HG03354 (cell line): ENCODE results near the gene SLC22A24.
"Not testable (repeated sequence)": the region's sequence is repeated elsewhere in the genome, so short reads cannot be mapped to it uniquely, and the experiment has no call there.

Experiments
- ATAC-seq: cut with Tn5 transposase; IDR thresholded peaks from one replicate; pipeline ENCODE4 v1.9.1; 2021; ENCODE audit warnings: mild to moderate bottlenecking; ENCODE audit not compliant: unreplicated experiment, poor library complexity, severe bottlenecking

The SLC22A24 gene, protein sequence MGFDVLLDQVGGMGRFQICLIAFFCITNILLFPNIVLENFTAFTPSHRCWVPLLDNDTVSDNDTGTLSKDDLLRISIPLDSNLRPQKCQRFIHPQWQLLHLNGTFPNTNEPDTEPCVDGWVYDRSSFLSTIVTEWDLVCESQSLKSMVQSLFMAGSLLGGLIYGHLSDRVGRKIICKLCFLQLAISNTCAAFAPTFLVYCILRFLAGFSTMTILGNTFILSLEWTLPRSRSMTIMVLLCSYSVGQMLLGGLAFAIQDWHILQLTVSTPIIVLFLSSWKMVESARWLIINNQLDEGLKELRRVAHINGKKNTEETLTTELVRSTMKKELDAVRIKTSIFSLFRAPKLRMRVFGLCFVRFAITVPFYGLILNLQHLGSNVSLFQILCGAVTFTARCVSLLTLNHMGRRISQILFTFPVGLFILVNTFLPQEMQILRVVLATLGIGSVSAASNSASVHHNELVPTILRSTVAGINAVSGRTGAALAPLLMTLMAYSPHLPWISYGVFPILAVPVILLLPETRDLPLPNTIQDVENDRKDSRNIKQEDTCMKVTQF

DNA sequence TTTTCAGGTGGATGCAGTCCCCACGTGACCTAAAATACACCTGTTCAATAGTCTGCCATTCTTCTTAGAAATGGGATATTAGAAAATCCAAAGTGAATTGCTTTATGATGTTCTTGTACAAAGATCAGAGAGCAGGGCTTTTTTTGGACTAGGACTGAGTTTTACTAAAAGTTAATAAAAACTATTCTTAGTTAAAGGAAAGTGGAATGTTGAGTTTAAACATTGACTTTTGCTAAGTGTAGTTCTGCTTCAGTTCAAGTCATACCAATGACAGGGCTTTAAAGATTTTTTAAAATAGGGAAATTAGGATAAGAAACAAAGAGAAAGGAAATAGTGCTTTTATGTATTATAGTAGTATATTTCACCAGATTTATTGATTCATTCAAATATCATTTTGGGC is at the start of gene SLC22A24:
Gene SLC22A24 (minus strand): TSS at position 101 of the 400 bp plus-strand sequence. CDS start 442 bp downstream, outside the sequence.
- no peak for ATAC-seq

GRCh38 chr11:63180536-63180935 is 36.5 kb upstream of the SLC22A24 start:
- no peak for ATAC-seq

- no peak for ATAC-seq
These were observed 35.5 kb upstream of the SLC22A24 start for GRCh38 chr11:63179432-63180041.

DNA sequence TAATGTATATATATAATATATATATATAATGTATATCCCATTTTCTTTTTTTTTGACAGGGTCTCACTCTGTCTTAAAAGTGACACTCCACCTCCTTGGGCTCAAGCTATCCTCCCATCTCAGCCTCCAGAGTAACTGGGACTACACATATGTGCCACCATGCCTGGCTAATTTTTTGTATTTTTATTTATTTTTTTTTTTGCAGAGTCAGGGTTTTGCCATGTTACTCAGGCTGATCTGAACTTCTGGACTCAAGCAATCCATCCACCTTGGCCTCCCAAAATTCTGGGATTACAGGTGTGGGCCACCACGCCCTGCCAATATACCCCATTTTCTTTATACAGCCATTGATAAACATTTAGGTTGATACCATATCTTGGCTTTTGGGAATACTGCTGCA is 33.9 kb upstream of the SLC22A24 start:
- no peak for ATAC-seq

DNA sequence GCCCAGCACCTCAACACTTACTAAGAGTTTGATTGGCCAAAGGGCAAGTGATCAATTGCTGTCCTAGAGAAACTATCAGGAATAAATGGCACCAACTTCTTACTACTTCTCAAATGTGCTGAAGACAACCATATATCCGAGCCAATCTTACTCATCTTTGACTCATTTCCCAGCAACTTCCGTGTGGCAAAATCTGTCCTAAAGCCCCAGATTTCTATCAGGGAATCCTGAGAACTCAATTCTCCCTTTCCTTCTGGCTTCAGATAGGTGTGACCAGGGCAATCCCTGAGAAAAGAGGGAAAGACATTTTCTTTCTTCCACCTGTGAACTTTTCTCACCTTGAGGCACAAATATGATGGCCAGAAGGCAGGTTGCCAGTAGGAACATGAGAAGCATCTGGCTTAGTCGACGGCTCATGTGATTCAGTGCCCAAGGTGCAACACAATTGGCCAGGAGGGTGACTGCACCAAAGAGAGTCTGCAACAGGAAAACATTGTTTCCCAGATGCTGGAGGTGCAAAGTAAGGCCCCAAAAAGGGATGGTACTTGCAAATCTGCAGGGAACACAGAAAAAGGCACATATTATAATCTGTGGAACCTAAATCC is 21.8 kb upstream of the SLC22A24 start:
- no peak for ATAC-seq

- no peak for ATAC-seq
These were observed 11.8 kb upstream of the SLC22A24 start for GRCh38 chr11:63155794-63156193.

DNA sequence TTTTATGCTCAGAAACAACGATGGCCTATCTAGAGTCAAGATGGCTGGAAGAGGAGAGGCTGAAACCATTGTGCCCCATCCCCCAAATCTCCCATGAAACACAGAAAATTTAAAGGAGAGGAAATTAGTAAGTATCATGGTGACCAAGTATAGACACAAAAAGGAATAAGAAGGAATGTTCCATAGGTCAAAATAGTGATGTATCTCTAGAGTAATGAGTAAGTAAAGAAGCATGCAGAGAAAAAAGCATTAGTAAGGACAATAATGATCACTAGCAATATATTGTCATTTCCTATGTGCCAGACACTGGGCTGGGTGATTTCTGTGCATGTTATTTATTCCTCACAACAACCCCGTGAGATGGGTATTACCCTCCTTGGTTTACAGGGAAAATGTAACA is 2.6 kb upstream of the SLC22A24 start:
- ATAC-seq = no peak

DNA sequence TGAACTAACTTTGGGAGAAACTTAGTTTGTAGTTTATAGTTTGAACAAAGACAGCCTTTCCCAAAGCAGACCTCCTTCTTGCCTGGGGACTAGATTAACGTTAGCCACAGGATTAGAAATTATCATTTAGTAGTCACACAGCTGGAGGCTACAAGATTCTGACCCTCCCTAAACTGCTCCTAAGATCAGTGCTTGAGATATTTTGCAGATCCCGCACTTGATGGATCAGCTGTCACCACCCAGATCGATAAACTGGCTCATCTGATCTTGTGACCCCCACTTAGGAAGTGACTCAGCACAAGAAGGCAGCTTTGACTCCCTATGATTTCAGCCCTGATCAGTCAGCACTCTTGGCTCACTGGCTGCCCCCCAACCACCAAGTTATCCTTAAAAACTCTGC is 1.6 kb downstream of the SLC22A24 start:
- no peak for ATAC-seq

DNA sequence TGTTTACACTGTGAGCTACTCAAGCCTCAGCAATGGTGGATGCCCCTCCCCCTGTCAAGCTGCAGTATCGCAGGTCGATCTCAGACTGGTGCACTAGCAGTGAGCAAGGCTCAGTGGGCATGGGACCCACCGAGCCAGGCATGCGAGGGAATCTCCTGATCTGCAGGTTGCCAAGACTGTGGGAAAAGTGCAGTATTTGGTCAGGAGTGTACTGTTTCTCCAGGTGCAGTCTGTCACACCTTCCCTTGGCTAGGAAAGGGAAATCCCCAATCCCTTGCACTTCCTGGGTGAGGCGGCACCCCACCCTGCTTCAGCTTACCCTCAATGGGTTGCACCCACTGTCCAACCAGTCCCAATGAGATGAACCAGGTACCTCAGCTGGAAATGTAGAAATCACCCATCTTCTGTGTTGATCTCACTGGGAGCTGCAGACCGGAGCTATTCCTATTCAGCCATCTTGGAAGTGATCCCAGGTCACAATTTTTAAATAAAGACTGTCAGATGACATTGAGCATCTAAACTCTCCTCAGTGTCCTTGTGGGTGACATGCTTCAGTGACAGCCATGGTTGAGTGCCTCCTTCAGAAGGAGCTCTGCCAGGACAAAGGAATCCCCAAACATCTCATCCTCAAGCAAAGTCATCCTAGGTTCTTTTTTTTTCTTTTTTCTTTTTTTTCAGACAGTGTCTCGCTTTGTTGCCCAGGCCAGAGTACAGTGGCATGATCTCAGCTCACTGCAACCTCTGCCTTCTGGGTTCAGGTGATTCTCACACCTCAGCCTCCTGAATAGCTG is 10.8 kb downstream of the SLC22A24 start:
- ATAC-seq = no peak

GRCh38 chr11:63099555-63099954 is 44.5 kb downstream of the SLC22A24 start:
- ATAC-seq = no peak

GRCh38 chr11:63080682-63081081 is 63.3 kb downstream of the SLC22A24 start:
- ATAC-seq = no peak

GRCh38 chr11:63046203-63046602 is 97.8 kb downstream of the SLC22A24 start:
- not testable (repeated sequence) for ATAC-seq

- ATAC-seq = no peak
These were observed 101.4 kb downstream of the SLC22A24 start for GRCh38 chr11:63042596-63042995.

GRCh38 chr11:63032457-63032856 is 111.6 kb downstream of the SLC22A24 start:
- ATAC-seq = no peak
